CD4-positive, alpha-beta T cell treated with Interleukin-12 subunit alpha and Interleukin-12 subunit beta, for 1 hour (primary cell): ENCODE data around the gene RBMS1.
A peak's percentile ranks its signal among the peaks of the same experiment; 100 is the strongest.

Experiments
- DNase-seq: peaks from one replicate; pipeline ENCODE4 v3.0.0-alpha.2; 2020

RBMS1 gene, protein sequence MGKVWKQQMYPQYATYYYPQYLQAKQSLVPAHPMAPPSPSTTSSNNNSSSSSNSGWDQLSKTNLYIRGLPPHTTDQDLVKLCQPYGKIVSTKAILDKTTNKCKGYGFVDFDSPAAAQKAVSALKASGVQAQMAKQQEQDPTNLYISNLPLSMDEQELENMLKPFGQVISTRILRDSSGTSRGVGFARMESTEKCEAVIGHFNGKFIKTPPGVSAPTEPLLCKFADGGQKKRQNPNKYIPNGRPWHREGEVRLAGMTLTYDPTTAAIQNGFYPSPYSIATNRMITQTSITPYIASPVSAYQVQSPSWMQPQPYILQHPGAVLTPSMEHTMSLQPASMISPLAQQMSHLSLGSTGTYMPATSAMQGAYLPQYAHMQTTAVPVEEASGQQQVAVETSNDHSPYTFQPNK

DNA sequence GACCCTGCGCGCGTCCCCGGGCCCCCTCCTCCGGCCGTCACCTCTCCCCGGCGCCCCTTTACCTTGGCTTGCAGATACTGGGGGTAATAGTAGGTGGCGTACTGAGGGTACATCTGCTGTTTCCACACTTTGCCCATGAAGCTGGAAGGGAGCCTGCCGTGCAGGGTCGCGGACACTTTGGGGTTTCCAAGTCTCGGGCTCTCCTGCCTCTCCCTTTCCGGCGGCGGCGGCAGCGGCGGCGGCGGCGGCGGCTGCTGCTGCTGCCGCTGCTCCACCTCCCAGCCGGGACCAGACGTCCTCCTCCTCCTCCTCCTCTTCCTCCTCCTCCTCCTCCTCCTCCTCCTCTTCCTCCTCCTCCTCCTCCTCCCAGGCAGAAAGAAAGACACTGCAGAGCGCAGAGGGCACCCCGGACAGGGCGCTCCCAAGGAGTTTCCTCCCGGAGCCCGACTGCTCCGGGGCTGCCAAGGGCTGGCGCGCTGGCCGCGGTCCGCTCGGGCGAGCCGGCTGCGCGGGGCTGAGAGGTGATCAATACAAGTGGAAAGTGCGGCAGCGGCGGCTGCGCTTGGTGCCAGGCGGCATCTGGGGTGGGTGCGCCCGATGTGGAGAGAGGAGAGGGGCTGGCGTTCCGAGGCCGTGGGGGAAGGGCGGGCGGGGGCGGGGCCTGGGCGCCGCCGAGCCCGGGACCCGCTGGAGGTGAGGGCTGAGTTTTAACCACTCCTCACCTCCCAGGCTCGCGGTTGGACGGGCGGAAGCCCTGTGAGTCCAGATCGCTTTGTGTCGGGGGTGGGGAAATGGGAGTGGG lies at the start of gene RBMS1:
RBMS1 (minus strand) TSS at position 581 of the 802 bp plus-strand sequence; CDS start at position 137, 444 bp downstream.
- DNase-seq: peak; percentile 57

DNA sequence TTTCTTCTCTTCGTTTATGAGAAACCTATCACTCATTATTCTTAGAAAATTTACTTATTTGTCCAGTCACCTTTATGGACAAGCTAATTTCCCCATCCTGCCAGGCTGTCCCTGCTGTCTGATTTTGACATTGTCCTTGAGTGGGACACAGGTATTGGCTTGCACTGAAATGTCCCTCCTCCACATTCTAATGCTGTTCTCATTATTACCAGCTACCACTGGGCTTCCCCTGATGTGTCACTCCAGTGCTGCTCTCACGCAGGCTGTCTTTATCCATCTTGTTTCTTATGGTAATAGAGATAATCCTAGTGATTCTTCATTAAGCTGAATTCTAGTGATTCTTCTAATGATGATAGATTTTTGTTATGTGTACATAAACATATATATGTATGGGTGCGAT lies 48.1 kb upstream of the RBMS1 start:
- DNase-seq: no peak

DNA sequence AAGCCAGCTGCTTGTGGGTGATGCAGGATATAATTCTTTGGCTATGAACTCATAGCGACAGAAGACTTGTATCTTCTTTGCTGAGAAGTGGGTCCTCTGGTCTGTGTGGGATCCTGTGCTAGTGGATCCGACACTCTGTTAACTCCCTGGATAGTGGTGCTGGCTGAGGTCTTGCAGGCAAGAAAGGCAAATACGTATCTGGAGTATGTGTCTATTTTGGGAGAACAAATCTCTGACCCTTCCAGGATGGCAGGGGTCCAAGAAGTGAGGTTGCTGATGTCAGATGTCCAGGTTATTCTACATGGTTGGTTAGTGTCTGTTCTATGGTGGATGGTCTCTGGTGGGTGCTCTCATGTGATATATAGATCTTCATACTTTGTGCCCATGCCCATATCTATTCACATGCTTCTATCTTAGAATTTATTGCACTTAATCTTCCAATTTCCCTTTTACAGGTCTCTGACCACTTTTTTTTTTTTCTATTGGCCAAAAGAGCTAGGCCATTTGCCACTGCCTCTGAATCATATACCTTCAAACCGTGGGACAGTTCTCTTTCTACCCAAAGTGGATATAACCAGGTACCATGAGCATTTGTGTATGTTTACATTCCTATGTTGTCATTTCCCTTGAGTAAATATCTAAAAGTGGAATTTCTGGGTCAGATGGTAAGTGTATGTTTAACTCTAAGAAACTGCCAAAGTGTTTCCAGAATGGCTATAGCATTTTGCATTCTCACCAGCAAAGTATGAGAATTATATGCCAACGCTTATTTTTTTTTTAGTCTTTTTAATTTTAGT lies 45.1 kb upstream of the RBMS1 start:
- no peak for DNase-seq

DNA sequence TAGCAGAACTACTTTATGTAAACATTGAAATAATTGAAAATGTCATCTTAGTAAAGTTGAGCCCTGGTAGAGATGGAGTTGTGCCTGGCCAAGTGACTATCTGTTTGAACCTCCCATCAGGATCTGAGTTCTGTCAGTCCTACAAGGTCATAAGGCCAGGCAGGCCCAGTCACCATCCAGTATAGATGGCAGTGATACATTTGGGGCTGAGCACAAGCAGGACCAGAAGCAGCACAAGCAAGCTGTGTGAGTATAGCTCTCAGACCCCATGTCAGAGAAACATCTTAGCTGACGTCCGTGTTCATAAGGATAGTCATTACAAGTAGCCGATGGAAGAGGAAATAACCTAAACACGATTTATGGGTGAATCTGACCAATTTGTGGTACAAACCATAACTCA lies 44.5 kb upstream of the RBMS1 start:
- DNase-seq: no peak

DNA sequence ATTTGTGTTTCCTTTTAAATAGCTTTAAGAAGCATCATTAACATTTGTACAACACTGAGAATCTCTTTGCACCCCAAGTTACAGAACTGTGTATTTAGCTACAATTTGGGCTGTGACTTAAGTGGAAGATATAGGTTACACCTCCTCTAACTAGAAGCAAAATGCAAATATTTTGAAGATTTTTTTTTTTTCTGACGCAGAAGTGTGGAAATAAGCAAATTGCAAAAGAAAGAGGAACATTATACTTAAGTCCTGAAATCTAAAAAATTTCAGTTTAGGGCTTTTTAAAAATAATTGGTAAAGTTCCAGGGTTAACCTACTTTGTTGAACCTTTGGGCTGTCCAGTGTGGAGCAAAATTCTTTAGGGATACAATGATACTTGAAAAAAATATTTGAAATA lies 41.4 kb upstream of the RBMS1 start:
- DNase-seq: no peak

DNA sequence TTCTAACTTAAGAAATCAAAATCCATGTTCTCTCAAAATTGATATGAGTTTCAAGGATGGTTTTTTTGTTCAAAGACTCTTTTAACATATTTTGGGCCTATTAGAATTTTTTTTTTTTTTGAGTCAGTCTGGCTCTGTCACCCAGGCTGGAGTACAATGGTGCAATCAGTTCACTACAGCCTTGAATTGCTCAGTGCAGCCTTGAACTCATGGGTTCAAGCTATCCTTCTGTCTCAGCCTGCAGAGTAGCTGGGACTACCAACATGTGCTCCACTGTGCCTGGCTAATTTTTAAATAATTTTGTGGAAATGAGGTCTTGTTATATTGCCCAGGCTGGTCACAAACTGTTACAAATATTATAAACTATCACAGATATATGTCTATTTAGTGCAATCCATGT lies 40.6 kb upstream of the RBMS1 start:
- DNase-seq: no peak

DNA sequence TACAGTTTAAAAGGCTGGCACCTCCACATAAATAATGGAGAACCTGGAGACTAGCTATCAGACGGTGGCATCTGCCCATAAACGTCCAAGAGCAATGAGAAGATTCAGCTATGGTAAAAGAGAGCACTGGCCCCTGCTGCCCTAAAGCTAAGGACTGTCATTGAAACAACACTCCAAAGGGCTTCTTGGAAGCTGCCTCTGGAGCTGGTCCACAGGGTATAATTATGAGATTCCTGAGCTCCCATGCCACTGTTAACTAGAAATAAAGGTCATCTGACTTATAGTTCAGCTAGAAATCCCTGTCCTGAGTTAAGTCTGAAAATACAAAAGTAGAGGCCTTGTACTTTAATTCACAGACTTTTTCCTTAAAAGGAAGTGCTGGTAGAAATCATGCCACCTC lies 39.9 kb upstream of the RBMS1 start:
- no peak for DNase-seq

DNA sequence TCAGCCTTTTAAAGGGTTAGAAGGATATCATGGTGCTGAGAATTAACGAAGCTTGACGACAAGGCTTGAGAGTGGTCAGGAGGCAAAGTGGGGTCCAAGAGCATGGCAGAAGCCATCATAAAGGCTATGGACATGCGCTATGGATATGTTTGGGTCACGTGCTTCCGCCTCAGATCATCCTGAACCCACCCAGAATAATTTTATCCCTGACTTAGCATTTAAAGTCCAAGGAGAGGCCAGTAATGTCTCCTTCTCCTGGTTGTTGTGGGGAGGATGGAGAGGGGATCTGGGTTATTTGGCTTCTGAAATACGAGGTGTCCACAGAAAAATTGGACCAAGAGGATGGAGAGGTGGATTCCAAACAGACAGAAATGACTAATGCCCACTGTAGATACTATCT lies 38.8 kb upstream of the RBMS1 start:
- no peak for DNase-seq

DNA sequence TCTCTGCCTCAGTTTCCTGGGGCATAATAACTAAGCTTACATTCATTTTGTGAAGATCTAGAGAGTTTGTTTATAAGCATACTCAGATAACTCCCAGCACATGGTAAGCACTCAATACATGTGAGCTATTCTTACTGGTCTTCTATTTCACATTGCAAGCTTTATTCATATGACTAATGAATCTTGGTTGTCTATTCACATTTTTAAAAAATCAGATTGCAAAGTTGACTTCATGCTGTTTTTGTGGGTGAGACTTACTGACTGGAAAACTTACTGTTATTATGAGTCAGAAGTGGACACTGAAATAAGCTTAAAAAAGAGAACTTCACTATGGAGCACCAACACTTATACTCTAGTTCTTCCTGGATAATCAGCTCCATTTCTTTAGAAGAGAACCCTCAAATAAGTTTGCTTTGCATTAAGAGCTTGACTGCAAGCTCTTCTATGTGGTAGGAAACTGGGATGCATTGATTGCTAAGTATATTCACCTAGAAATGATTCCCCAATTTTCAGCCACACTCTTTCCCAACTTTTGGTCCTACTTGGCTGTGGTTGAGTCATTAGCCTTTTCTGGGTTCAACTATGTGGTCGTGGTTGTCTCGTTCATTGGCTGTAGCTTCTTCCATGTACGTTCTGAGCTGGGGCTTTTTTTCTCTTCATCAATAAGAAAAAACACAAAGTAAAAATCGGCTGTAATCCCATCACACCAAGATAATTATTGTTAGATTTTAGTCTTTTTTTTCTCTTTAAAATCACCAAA lies 29.5 kb upstream of the RBMS1 start:
- DNase-seq: no peak

DNA sequence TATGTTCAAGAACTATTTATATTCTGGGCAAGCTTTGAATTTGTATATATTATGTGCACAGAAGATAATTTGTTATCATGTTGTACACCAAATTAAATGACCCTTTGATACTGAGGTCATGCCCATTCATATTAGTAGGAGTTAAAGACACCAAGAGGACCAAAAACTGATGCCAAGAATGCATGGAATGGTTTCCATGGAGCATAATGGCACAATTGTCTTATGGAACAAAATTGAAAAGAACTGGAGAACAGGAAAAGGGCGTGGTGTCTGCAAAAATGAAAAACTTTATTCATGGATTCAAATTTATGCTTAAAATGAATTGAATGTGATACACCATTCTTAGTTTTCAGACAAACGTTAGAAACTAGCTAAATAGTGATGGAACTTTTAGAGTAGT lies 24.1 kb upstream of the RBMS1 start:
- no peak for DNase-seq

DNA sequence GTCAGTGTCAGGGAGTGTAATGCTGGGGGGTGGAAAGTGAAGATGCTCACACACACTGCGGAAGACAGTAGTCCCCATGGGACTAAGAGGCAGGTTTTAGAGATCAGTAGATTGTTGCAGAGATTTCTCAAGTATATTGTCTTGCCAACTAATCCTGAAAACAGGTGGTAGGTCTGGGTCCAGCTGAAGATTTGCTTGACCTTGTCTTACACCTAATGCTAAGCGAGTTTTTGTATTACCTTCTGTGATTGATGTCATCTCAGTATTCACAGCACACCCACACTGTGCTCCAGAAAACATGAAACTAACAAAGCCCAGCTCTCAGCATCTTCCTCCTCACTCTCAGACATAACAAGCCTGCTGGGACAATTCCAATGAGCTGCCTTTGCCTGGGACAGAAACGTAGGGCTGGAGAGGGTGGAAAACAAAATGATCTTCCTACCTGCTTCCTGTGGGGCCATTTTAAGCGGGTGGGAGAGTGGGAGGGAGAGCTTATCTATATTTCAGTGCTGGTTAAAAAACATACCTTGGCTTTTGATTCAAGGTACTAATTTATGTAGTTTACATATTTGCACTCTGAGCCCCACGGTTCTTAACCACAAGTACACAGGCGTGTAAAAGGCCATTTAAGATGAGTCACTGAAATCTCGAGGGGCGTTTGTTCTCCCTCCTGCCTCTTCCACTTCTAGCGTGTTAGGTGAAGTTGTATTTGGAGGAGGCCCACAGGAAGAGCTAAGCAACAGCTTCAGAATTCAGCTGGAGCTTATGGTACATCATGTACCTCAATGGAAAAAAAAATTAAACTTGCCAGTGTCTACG lies 23.1 kb upstream of the RBMS1 start:
- DNase-seq: no peak

DNA sequence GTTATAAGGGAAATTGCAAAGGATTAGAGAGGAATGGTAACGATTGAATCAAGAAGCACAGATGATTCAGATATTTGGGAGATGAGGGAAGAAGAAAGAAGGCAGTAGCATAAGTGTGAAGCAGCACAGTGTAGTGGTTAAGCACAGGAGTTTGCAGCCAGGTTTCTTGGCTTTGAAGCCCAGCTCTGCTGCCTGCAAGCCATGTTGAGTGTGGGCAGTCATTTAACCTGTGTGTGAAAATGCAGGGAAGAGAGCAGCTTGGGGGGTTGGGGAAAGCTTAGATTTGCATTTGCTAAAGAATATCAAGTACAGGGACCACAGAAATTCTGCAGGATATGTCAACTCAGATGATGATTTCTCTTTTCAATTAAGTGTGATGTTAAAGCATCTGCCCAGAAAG lies 21.5 kb upstream of the RBMS1 start:
- no peak for DNase-seq

DNA sequence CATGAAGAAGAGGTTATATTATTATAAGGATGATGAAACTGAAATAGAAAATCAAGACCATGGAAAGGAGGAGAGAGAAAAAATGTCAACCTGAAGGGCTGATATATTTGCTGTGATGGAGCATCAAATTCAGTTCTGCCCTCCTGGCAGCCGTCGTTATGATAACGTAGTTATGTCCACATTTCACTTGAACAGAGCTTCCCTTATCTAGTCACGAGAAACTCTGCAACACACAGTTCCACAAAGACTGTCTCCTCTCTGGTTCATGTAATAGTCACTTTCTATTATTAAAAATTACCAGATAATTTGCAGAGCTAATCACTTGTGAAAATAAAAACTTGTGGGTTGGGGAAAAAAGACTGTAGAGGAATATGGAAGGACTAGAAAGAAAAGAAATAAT lies 19.5 kb upstream of the RBMS1 start:
- no peak for DNase-seq

DNA sequence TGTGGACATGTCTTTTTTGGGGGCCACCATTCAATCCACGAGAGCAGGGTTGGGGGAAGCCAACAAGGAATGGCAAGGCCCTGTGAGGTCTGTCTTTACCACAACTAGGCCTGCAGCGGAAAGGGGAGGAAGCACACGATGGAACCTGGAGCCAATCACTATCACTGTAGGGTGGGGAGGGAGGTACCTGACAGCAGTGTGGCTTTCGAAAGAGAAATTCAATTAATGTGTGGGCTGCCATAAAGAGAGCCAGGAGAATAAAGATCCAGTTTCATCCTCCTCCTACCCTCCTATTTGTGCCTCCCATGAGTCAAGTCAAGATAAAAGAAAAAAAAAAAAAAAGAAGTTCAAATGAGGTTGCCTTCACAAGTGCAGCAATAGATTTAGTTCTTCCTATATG lies 18.9 kb upstream of the RBMS1 start:
- DNase-seq: no peak

DNA sequence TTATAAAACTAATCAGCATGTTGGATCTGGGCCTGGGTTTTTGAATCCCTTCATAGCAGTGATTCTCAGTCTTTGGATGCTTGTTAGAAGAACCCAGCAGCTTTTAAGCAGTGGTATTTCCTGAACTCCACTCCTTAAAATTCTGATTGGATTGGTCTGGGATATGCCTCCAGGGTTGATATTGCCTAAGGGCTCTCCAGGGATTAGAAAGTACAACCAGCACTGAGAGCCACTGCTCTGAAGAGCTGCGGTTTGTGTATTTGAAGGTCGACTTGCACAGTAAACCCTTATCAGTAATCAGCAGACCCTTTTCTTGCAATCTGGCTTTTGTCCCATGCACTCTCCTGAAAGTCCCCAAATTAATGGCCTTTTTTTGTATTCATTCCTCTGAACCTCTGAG lies 17.0 kb upstream of the RBMS1 start:
- no peak for DNase-seq

DNA sequence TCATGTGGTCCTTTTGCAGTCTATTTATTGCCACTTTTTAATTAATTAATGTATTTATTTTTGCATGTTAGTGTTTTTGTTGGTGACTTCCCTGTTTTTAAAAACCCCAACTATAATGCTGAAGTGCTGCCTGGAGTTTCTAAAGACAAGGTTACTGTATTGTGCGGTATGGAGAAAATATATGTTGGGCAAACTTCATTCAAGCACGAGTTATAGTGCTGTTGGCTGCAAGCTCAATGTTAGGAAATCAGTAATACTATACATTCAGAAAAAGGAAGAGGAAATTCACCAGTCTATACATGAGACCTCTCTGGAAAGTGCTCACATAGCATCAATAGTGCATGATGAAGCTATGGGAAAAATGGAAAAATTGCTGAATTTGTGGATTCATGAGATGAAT lies 15.4 kb upstream of the RBMS1 start:
- DNase-seq: no peak

DNA sequence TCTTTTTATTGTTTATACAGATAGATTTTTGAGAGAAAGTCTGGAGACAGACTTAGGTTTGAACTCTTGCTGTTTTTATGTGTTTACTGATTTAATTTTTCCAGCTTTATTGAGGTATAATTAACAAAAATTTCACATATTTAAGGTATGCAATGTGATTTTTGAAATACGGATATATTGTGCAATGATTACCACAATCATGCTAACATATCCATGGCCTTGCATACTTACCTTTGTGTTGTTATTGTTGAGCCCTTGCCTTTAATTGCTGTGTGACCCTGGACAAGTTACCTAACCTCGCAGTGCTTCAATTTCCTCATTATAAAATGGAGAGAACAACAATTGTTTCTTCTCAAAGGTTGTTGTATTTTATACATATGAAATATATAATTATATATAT lies 13.9 kb upstream of the RBMS1 start:
- DNase-seq: no peak

DNA sequence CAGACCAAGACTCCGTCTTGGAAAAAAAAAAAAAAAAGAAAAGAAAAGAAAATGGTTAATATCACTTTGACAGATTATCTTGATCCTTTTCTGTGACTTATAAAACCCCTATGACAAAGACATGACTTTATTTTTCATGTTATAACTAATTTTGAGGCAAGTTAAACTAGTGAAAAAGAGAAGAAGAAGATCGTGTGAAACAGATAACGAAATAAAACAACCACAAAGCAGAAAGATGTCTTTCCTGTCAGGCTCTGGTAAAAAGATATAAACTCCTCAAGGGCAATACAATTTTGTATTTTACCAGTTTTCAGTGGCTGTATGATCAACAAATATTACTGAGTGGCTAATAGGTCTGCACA lies 13.4 kb upstream of the RBMS1 start:
- DNase-seq: no peak

DNA sequence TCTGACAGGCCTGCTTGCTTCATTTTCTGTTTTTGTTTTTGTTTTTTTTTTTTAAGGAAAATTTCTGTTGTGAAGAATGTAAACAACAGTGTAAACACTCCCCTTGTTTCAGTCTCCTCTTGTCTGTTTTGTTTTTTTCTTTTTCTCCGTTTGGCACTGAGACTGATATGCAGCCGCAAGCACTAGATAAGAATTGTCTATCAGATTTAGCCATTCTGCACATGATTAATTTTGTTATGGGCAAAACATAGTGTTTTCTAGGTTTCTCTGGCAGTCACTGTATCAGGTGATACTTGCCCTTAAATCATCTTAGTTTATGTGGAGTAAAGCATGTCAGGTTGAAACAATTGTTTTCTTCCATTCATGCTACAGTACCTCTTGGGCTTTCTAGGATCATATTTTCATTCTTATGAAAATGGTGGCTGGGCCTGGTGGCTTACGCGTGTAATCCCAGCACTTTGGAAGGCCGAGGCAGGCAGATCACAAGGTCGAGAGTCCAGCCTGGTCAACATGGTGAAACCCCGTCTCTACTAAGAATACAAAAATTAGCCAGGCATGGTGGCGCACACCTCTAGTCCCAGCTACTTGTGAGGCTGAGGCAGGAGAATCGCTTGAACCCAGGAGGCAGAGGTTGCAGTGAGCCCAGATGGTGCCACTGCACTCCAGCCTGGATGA lies 12.9 kb upstream of the RBMS1 start:
- DNase-seq: no peak

DNA sequence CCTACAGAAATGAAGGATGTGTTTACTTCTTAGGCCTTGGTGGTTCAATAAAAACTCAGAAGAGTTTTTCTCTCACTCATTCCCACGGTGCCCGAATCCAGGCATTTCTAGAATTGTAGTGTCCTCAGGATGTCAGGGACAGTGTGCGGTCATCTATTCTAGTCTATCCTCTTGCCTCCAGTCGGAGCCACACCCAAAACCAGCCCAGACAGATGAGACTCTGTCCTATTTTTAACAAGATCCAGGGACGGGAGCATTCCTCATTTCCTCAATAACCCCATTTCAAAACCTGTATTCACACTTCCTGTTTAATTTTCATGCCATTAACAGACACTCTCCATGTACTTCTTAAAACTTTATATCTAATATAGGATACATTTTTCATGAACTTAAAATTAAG lies 11.6 kb upstream of the RBMS1 start:
- DNase-seq: no peak

DNA sequence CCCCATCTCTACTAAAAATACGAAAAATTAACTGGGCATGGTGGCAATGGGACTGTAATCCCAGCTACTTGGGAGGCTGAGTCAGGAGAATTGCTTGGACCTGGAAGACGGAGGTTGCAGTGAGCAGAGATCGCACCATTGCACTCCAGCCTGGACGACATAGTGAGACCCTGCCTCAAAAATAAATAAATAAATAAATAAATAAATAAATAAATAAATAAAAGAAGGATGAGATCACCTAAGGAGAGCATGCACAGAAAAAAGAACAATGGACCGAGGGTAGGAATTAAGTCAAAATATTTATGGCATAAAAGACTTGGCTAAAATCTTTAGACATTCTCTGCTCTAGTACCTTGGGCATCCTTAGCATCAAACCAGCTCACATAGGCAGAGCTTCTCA lies 8.9 kb upstream of the RBMS1 start:
- DNase-seq: no peak
